ENCODE data around the gene ANO10. TPM values are rescaled to one million over a fixed set of nuclear protein-coding genes. Genes with fewer than 3 reads are reported as not detected.
A peak's percentile ranks its signal among the peaks of the same experiment; 100 is the strongest.

The ANO10 gene
- total and polyA plus RNA-seq, 2 of the 8 experiments (the other 6 are each of a cell fraction or from before 2014, with no cell fraction given): 38.0 to 53.2 TPM

GRCh38 chr3:43481375-43481774 is 140.4 kb downstream of the ANO10 start (continued):
- TF ChIP-seq POLR2AphosphoS5 (IDR thresholded peaks at IDR 0.05; ENCODE audit: low read depth, low read length) (no peak), SP2 (IDR thresholded peaks at IDR 0.05; ENCODE audit: low read length) (no peak), HDAC6 (IDR thresholded peaks at IDR 0.05; ENCODE audit: low read depth, low read length) (no peak), GABPA (IDR thresholded peaks at IDR 0.05; ENCODE audit: borderline replicate concordance, insufficient read depth, low read length) (no peak), SIN3A (conservative IDR thresholded peaks at IDR 0.05 in 1 of 2, IDR thresholded peaks at IDR 0.05 in 1 of 2; ENCODE audit: low read depth in 1 of 2, low read length in 2 of 2) (peak in 1 of 2 experiments; percentile 86; a peak in 2 of 4 replicates), MAFK (IDR thresholded peaks at IDR 0.05; ENCODE audit: low read depth, low read length) (no peak), SP1 (IDR thresholded peaks at IDR 0.05; ENCODE audit: low read depth, low read length) (peak; percentile 93), CREB1 (IDR thresholded peaks at IDR 0.05) (no peak), CBX8 (IDR thresholded peaks at IDR 0.05; ENCODE audit: borderline replicate concordance, low read depth, low read length) (no peak), NRF1 (IDR thresholded peaks at IDR 0.05; ENCODE audit: low read depth, low read length) (no peak), SAP30 (IDR thresholded peaks at IDR 0.05; ENCODE audit: insufficient read depth, insufficient replicate concordance, low read length) (no peak), CHD1 (IDR thresholded peaks at IDR 0.05; ENCODE audit: low read depth, low read length) (no peak), KDM5A (IDR thresholded peaks at IDR 0.05; ENCODE audit: low read length) (no peak), TBP (IDR thresholded peaks at IDR 0.05; ENCODE audit: low read depth, low read length) (no peak), CHD2 (IDR thresholded peaks at IDR 0.05; ENCODE audit: low read length) (peak; percentile 62), POU5F1 (IDR thresholded peaks at IDR 0.05; ENCODE audit: low read depth, low read length) (0 out of 2 replicates have a peak, but pooled peaks have one; percentile 9), JUND (IDR thresholded peaks at IDR 0.05; ENCODE audit: low read length) (no peak), TEAD4 (IDR thresholded peaks at IDR 0.05; ENCODE audit: low read depth, low read length) (peak; percentile 95)
- TF ChIP-seq, protein P1, sequence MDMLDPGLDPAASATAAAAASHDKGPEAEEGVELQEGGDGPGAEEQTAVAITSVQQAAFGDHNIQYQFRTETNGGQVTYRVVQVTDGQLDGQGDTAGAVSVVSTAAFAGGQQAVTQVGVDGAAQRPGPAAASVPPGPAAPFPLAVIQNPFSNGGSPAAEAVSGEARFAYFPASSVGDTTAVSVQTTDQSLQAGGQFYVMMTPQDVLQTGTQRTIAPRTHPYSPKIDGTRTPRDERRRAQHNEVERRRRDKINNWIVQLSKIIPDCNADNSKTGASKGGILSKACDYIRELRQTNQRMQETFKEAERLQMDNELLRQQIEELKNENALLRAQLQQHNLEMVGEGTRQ (IDR thresholded peaks at IDR 0.05; ENCODE audit: low read length): no peak

All from H1 (cell line).